AG04449 (cell line): ENCODE data around the gene FLCN.

Experiments
- CTCF ChIA-PET: fragments of 350-600 bp; formaldehyde crosslinking; extraction: SDS; loops from one replicate; lab custom pipeline; 2021; ENCODE audit warnings: antibody characterized with exemption; lab: Yijun Ruan, JAX
- POLR2A ChIA-PET: fragments of 400-600, 350-600 bp; formaldehyde crosslinking; extraction: SDS; loops from one replicate; lab custom pipeline; 2020; ENCODE audit warnings: antibody characterized with exemption, inconsistent platforms; lab: Yijun Ruan, JAX
- DNase-seq: peaks from one replicate; pipeline ENCODE4 v3.0.0-alpha.2; 2010; ENCODE audit warnings: low read depth, low spot score
- H3K4me3 ChIP-seq: 2 replicates; pipeline ENCODE4 v1.5.1; 2011; ENCODE audit warnings: low read depth, mild to moderate bottlenecking, control low read depth, low read length
- TF ChIP-seq, protein P1 (sequence below): IDR thresholded peaks from one replicate; pipeline ENCODE4 v1.5.1; 2011; ENCODE audit warnings: mild to moderate bottlenecking, moderate library complexity, low read length, control low read depth, inconsistent platforms; ENCODE audit not compliant: insufficient read depth; ENCODE audit errors: missing control alignments

The FLCN gene

DNA sequence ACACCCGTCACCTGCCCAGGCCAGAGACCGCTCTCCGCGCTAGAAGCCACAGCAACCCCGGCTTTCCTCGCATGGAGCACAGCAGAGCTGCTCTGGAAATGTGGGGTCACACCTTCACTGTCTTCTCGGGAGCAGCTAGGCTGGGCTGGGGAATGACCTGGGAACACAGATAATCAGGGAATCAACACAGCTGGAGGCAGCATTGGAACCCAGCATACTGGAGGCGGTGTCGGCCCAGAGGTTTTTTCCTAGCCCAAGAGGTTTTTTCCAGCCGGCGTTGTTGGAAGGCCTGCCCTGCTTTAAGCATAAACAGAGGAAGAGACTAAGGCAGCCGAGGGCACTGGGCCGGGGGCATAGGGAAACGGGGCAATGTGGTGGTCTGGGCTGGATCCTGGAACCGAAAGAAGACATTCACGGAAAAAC is 30.0 kb downstream of the FLCN start:
- DNase-seq, result no peak
- CTCF ChIA-PET, result interaction anchor here (1.0 to 1.4 kb wide), 5 partner anchors 9 to 209 kb away, joined by 3 to 5 read pairs (median 4); no protein-coding TSS in a partner anchor
- H3K4me3 ChIP-seq, result no peak overlapping the region

DNA sequence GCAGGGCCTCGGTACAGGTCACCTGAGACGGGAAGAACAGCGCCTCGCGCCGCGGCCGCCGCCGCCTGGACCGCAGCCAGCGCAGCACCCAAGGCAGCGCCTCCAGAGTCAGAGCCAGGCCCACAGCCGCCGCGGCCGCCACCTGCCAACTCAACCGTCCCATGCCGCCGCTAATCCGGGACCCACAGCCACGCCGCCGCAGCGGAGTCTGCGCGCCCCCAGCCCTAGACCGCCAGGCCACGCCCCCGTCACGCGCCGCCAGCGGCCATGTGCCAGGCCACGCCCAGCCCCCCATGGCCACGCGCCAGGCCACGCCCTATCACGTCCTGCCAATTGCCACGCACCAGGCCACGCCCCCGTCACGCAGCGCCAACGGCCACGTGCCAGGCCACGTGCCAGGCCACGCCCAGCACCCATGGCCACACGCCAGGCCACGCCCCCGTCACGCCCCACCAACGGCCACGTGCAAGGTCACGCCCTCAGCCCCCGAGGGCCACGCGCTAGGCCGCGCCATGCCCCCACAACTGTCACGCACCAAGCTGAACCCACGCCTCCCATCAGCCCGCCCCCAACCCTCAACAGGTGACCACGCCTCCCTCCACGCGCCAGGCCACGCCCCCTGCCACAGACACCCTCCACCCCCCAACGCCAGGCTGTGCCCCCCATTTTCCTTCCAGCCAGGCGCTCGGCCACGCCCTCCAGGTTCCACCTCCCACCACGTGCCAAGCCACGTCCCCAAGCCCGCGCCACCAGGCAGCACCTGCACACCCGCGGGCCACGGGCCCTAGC is 30.6 kb downstream of the FLCN start, which contains the start of gene PLD6:
Gene PLD6, minus strand, starts transcription at position 210 of the 789 bp plus-strand sequence. Its CDS starts 47 bp downstream, at position 163.
- TF ChIP-seq, protein P1, sequence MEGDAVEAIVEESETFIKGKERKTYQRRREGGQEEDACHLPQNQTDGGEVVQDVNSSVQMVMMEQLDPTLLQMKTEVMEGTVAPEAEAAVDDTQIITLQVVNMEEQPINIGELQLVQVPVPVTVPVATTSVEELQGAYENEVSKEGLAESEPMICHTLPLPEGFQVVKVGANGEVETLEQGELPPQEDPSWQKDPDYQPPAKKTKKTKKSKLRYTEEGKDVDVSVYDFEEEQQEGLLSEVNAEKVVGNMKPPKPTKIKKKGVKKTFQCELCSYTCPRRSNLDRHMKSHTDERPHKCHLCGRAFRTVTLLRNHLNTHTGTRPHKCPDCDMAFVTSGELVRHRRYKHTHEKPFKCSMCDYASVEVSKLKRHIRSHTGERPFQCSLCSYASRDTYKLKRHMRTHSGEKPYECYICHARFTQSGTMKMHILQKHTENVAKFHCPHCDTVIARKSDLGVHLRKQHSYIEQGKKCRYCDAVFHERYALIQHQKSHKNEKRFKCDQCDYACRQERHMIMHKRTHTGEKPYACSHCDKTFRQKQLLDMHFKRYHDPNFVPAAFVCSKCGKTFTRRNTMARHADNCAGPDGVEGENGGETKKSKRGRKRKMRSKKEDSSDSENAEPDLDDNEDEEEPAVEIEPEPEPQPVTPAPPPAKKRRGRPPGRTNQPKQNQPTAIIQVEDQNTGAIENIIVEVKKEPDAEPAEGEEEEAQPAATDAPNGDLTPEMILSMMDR, result no peak
- ChIA-PET CTCF (interaction anchor here (1.1 to 1.7 kb wide), 5 partner anchors 8 to 209 kb away, joined by 3 to 5 read pairs (median 4); no protein-coding TSS in a partner anchor), POLR2A (no interaction called here)
- DNase-seq, result no peak
- peak within 1 kb of the TSS; percentile 62 for H3K4me3 ChIP-seq

More for the DNA sequence above, 30.0 kb downstream of the FLCN start:
- TF ChIP-seq, protein P1, result no peak
- POLR2A ChIA-PET, result no interaction called here

DNA sequence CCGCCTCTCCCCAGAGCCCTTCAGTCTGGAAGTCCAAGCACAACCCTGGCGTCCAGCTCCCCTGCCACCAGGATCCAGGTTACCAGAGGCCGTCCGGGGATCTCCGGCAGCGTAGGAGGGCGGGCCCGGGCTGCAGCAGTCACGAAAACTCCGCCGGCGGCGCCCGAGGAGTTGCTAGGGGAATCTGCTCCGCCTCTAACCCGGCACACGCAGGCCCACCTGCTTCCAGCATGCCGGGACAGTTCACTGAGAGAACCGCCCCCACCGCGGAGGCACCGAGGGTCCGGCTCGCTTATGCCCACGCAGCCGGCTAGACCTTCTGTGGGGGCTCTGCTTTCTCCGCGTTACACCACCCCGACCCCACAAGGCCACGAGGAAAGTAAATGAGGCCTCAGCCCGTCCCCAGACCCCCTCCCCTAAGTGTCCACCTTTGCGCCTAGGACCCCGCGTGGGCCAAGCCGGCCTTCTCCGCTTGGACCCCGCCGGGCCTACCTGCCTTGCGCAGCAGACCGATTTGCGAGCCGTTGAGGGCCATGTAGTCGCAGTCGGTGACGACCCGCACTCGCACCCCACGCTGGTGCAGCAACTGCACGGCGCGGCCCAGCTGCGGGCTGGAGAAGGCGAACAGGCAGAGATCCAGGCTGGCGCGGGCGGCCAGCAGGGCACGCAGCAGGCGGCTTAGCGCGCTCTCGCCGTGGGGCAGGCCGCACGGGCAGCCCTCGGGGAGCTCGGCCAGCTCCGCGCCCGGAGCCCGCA is 31.4 kb downstream of the FLCN start:
- CTCF ChIA-PET, result interaction anchor here (1.7 kb wide), 1 partner anchor 205 kb away, joined by 5 read pairs; no protein-coding TSS in a partner anchor
- POLR2A ChIA-PET, result no interaction called here
- TF ChIP-seq, protein P1, result no peak
- H3K4me3 ChIP-seq, result peak overlapping the region; percentile 62
- no peak for DNase-seq

DNA sequence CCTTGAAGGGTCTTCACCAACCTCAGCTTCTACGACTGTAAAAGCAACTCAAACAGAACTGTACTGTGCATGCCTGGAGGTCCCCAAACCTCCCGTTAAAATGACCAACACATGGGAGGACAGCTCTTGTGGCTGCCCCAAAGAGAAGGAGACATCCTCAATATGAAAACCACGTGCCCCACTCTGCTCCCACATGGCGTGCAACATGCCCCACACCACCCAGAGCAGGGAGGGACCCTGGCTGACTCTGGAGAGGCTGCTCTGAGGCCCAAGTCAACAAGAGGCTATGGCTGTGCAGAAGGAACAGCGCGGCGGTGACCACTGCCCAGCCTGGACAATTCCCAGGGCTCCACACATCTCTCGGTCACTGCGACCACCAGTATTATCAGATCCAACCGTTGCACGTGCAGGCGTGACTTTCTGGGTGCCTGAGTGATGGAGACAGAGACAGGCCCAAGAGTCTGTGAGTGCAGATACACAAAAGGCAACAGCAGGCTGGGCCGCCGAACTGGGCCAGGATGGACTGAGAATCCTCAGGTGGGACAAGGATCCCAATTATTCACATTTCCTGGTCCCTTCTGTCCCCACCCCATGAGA is 32.2 kb downstream of the FLCN start:
- TF ChIP-seq, protein P1, result no peak
- CTCF ChIA-PET, result interaction anchor here (1.2 to 1.7 kb wide), 3 partner anchors 204 to 213 kb away, joined by 3 to 5 read pairs (median 3); no protein-coding TSS in a partner anchor
- peak overlapping the region; percentile 62; the same call in 1 of the 2 replicates for H3K4me3 ChIP-seq
- DNase-seq, result no peak
- POLR2A ChIA-PET, result no interaction called here

DNA sequence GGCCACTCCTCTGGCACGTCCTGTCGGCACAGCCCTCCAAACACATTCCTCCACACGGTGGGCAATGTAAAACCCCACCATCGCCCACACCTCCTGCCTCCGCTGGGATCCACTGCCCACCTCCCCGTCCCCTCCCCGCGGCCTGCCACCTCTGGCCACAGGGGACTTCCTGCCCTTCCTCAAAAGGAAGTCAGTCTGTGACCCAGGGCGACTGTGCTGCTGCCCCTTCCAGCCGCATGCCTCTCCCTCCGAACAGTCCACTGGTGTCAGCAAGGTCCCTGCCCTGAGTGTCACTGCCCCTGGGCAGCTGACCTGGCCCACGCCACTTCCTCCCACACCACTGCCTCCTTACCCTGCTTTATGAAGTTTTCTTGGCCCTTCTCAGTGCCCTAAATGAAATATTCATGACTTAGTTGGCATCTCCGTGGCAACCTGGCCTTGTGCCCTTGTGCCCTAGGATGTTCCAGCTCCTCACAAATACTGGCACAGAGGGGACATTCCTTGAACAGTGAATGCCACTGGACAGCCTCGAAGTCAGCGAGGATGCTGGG is 32.9 kb downstream of the FLCN start:
- POLR2A ChIA-PET, result no interaction called here
- DNase-seq, result no peak
- no peak overlapping the region for H3K4me3 ChIP-seq
- CTCF ChIA-PET, result interaction anchor here (1.2 to 1.3 kb wide), 2 partner anchors 205 to 212 kb away, joined by 3 read pairs; no protein-coding TSS in a partner anchor
- TF ChIP-seq, protein P1, result no peak
